GM21381 (cell line): ENCODE results near the gene UPK3B.
"Not testable (repeated sequence)": the region's sequence is repeated elsewhere in the genome, so short reads cannot be mapped to it uniquely, and the experiment has no call there.

Source experiments
- ATAC-seq: cut with Tn5 transposase; IDR thresholded peaks from one replicate; pipeline ENCODE4 v1.9.1; 2021; ENCODE audit warnings: mild to moderate bottlenecking, moderate library complexity; ENCODE audit not compliant: unreplicated experiment

UPK3B gene

GRCh38 chr7:76509931-76510877 is at the start of gene UPK3B:
Gene UPK3B, plus strand, starts transcription at chr7:76510552. Its CDS starts 101 bp downstream, at chr7:76510653.
- no peak for ATAC-seq

- not testable (repeated sequence) for ATAC-seq
Measured at GRCh38 chr7:76460767-76461166, 49.6 kb upstream of the UPK3B start.

- peak; percentile 95 for ATAC-seq
Measured at GRCh38 chr7:76461464-76462101, 48.8 kb upstream of the UPK3B start, which contains the start of gene DTX2. Gene DTX2, plus strand, starts transcription at chr7:76461709. Its CDS starts 18,801 bp downstream, at chr7:76480510.

DNA sequence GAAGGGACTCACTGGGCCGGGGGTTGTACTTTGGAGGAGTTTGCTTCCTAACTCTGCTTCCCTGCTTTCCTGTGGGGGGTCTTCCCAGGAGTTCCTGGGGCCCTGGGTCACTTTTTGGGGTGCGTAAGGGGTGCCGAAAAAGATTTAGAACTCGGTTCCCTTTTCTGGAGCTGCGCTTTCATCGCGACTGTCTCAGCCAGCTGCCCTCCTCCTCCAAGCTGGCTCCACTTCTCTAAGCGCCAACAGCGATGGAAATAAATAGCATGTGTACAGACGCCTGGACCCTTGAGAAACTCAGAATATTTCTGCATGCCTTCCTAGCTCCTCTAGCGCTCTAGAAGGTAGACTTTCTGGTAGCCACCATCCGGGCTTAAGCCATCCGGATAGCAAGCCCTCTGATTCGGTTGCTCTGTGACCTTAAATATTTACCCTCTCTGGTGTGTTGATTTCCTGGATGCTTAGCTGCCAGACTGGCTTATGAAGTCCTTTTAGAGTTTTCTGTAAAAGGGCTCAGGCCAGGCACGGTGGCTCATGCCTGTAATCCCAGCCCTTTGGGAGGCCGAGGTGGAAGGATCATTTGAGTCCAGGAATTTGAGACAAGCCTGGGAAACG is 48.0 kb upstream of the UPK3B start:
- ATAC-seq = not testable (repeated sequence)

- ATAC-seq = not testable (repeated sequence)
Measured at GRCh38 chr7:76464959-76465358, 45.4 kb upstream of the UPK3B start.

DNA sequence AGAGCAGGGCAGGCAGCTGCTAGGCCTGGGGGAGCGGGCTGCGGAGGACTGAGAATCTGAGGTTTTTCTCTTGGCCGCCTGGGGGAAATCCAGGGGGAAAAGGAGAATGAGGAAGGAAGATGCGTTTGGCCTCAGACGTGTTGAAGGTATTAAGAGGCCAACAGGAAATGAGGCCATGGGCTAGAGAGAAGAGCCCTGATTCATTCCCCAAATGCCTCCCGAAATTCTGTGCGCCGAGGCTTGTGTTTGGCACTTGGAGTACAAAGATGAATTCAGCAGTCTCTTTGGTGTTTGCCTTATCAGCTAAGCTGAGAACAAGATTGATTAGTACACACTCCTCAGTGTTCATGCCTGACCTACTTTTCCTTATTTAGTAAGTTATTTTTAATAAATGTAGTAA is 44.4 kb upstream of the UPK3B start:
- not testable (repeated sequence) for ATAC-seq

GRCh38 chr7:76467743-76468404 is 42.5 kb upstream of the UPK3B start:
- peak; percentile 50 for ATAC-seq

DNA sequence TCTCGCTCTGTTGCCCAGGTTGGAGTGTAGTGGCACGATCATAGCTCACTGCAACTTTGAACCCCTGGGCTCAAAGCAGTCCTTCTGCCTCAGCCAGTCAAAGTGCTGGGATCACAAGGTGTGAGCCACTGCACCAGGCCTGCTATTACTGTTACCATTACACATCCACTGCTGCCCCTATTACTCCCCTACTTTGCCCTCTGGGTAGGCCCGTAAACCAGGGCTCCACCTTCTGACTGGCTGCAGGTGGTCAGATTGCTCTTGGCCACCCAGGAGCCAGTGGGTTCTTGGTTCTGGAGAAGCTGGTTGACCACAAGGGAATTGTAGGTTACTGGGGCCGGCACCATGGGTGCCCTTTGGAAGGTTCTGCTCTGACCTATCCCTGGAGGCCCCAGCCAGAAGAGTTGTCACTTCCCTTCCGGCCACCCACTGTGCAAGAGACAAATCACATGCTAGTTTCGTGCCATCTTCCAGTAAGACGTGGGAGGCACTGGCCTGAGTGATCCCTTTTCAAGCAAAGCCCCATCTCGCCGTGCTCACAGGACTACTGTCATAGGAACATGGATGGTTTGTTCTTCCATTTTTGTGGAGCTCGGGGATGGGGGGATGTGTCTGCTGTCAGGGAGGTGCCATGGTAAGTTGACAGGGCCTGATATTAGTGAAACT is 38.7 kb upstream of the UPK3B start:
- ATAC-seq = not testable (repeated sequence)

GRCh38 chr7:76473097-76473496 is 37.3 kb upstream of the UPK3B start:
- ATAC-seq = not testable (repeated sequence)

DNA sequence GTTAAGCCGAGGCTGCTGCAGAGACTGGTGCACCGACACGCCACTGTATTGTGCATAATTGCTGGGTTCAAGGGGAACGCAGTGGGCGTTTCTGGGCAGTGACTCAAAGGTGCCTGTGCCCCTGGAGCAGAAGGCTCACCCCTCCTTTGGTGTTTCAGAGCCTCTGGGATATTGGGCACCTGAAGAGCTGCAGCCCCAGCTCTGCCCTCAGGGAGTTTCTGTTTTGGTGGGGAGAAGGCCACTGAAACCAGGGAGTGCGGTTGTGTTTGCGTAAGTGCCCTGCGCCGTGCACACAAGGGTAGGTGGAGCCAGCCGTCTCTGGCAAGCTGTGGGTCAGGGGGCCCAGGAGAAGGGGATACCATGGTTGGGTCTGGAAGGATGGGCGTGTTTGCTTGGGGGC is 34.1 kb upstream of the UPK3B start:
- not testable (repeated sequence) for ATAC-seq

GRCh38 chr7:76476742-76477474 is 33.4 kb upstream of the UPK3B start:
- ATAC-seq = not testable (repeated sequence)

DNA sequence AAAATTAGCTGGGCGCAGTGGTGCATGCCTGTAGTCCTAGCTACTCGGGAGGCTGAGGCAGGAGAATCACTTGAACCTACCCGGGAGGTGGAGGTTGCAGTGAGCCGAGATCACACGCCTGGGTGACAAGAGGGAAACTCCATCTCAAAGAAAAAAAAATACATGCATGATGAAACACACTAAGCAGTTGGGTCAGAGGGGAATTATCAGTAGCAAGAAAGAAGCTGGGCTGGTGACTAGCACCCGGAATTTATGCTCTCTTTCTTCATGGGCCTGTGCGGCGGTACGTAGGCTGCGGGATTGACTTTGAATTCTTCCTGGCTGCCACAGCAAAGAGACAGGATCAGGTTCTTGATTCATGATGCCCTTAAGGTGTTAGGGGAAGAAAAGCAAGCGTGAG is 30.7 kb upstream of the UPK3B start:
- ATAC-seq = not testable (repeated sequence)

GRCh38 chr7:76480403-76481253 is 29.7 kb upstream of the UPK3B start:
- not testable (repeated sequence) for ATAC-seq

DNA sequence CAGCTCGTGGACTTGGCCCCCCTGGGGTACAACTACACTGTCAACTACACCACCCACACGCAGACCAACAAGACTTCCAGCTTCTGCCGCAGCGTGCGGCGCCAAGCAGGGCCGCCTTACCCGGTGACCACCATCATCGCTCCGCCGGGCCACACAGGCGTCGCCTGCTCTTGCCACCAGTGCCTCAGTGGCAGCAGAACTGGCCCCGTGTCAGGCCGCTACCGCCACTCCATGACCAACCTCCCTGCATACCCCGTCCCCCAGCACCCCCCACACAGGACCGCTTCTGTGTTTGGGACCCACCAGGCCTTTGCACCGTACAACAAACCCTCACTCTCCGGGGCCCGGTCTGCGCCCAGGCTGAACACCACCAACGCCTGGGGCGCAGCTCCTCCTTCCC is 27.7 kb upstream of the UPK3B start:
- ATAC-seq = not testable (repeated sequence)

DNA sequence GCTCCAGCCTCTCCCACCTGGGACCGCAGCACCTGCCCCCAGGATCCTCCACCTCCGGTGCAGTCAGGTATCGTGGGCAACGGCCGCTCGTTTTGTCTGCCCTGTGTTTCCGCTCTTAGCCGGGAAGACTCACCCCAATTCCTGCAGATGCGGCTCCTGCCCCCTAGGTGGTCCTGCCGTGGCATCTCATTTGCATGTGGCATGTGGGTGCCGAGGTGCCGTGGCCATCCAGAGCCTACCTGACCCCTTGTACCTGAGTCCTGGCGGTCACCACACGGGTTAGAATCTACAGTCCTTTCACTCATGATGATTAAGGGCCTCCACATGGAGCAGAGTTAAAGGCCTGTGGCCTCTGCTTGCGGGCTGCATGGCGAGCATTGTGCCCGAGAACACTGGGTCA is 27.3 kb upstream of the UPK3B start:
- ATAC-seq = not testable (repeated sequence)

DNA sequence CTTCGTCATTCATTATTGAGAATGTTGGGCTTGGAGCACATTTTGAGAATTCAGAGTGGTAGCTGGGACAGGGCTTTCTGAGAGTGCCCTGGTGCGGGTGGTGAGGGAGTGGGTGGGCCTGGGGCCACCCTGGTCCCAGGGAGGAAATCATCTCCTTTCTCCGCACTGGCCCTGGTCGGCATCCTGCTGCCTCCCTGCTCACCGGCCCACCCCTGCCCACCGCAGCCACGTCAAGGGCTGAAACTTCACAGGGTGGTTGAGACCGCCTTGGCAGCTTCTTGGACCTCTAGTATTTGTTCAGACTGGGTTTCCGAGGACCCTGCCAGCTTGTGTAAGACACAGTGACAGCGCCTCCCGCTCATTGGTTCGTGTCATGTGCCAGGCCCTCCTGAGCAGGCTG is 25.9 kb upstream of the UPK3B start:
- ATAC-seq = not testable (repeated sequence)

GRCh38 chr7:76485822-76486610 is 24.3 kb upstream of the UPK3B start:
- peak; percentile 13 for ATAC-seq

- ATAC-seq = peak; percentile 99
Measured at GRCh38 chr7:76486618-76487017, 23.7 kb upstream of the UPK3B start.
